ENCODE measurements around the gene SUN1. TPM values are rescaled to one million over a fixed set of nuclear protein-coding genes. Genes with fewer than 3 reads are reported as not detected.

SUN1 gene
- total RNA-seq, 3 donors from 2014 or later: 153 to 189 (median 160) TPM

- no peak for DNase-seq (ENCODE audit: low spot score in 2 of 2)
- Histone ChIP-seq H3K27me3 (no peaks in the 10 kb centered on the region), H3K9me3 (no peaks in the 10 kb centered on the region), H3K4me1 (peaks cover 0 to 10% of the 10 kb centered on the region in 2 donors), H3K36me3 (no peaks in the 10 kb centered on the region), H3K27ac (peak overlapping the region; percentile 48 to 52), H3K4me3 (no peak overlapping the region)
- TF ChIP-seq POLR2AphosphoS5 (IDR thresholded peaks at IDR 0.05) (no peak), CTCF (IDR thresholded peaks at IDR 0.05) (no peak), POLR2A (IDR thresholded peaks at IDR 0.05) (no peak)
- intact Hi-C loops (cut with DNase I; ENCODE audit: low total_unique reads): no loop called here
Measured at GRCh38 chr7:837001-837400, 4.7 kb downstream of the SUN1 start.

GRCh38 chr7:840001-840600, 7.8 kb downstream of the SUN1 start:
- Histone ChIP-seq H3K27me3 (no peaks in the 10 kb centered on the region), H3K9me3 (no peaks in the 10 kb centered on the region), H3K36me3 (no peaks in the 10 kb centered on the region), H3K4me3 (no peak overlapping the region), H3K27ac (no peak overlapping the region), H3K4me1 (no peaks in the 10 kb centered on the region)
- no peak for DNase-seq (ENCODE audit: low spot score in 2 of 2)
- TF ChIP-seq POLR2A (IDR thresholded peaks at IDR 0.05) (no peak), CTCF (IDR thresholded peaks at IDR 0.05) (no peak), POLR2AphosphoS5 (IDR thresholded peaks at IDR 0.05) (no peak)
- intact Hi-C loops (cut with DNase I; ENCODE audit: low total_unique reads): loop anchor here (5.0 kb wide), 1 partner anchor 718 kb away; no protein-coding TSS in a partner anchor

- Histone ChIP-seq H3K27me3 (no peaks in the 10 kb centered on the region), H3K4me3 (no peak overlapping the region), H3K4me1 (no peaks in the 10 kb centered on the region), H3K9me3 (no peaks in the 10 kb centered on the region), H3K27ac (no peak overlapping the region), H3K36me3 (no peaks in the 10 kb centered on the region)
- TF ChIP-seq POLR2A (IDR thresholded peaks at IDR 0.05) (no peak), POLR2AphosphoS5 (IDR thresholded peaks at IDR 0.05) (no peak), CTCF (IDR thresholded peaks at IDR 0.05) (no peak)
- no peak for DNase-seq (ENCODE audit: low spot score in 2 of 2)
- intact Hi-C loops (cut with DNase I; ENCODE audit: low total_unique reads): loop anchor here (5.0 kb wide), 1 partner anchor 720 kb away; no protein-coding TSS in a partner anchor
Measured at GRCh38 chr7:841943-842342, 9.7 kb downstream of the SUN1 start.

- no peak overlapping the region for H3K4me3 ChIP-seq
- H3K27me3 ChIP-seq: no peaks in the 10 kb centered on the region
- H3K27ac ChIP-seq: no peak overlapping the region
- H3K36me3 ChIP-seq: no peaks in the 10 kb centered on the region
- H3K4me1 ChIP-seq: no peaks in the 10 kb centered on the region
- intact Hi-C loops (cut with DNase I; ENCODE audit: low total_unique reads): loop anchor here (5.0 kb wide), 1 partner anchor 720 kb away; no protein-coding TSS in a partner anchor
- H3K9me3 ChIP-seq: no peaks in the 10 kb centered on the region
- no peak for DNase-seq (ENCODE audit: low spot score in 2 of 2)
- TF ChIP-seq CTCF (IDR thresholded peaks at IDR 0.05) (no peak), POLR2A (IDR thresholded peaks at IDR 0.05) (no peak), POLR2AphosphoS5 (IDR thresholded peaks at IDR 0.05) (no peak)
Measured at GRCh38 chr7:842431-843031, 10.3 kb downstream of the SUN1 start.

GRCh38 chr7:843230-843629, 11.0 kb downstream of the SUN1 start:
- TF ChIP-seq POLR2AphosphoS5 (IDR thresholded peaks at IDR 0.05) (no peak), CTCF (IDR thresholded peaks at IDR 0.05) (no peak), POLR2A (IDR thresholded peaks at IDR 0.05) (no peak)
- Histone ChIP-seq H3K4me3 (no peak overlapping the region), H3K27ac (no peak overlapping the region), H3K9me3 (no peaks in the 10 kb centered on the region), H3K27me3 (no peaks in the 10 kb centered on the region), H3K36me3 (no peaks in the 10 kb centered on the region), H3K4me1 (no peaks in the 10 kb centered on the region)
- no peak for DNase-seq (ENCODE audit: low spot score in 2 of 2)
- intact Hi-C loops (cut with DNase I; ENCODE audit: low total_unique reads): loop anchor here (5.0 kb wide), 1 partner anchor 721 kb away; no protein-coding TSS in a partner anchor

All from breast epithelium (tissue), 4 donors.